Measurements from ENCODE around the gene DEAF1.

The DEAF1 gene

GRCh38 chr11:635945-636510, 59.0 kb downstream of the DEAF1 start:
- DNase-seq (ENCODE audit: insufficient read length, low spot score) (no peak), FAIRE-seq (no peak)
- TF ChIP-seq POLR2A (IDR thresholded peaks at IDR 0.05; ENCODE audit: low read depth, low read length) = no peak
- no peak for TF ChIP-seq POLR2AphosphoS5 (IDR thresholded peaks at IDR 0.05; ENCODE audit: low read depth, low read length)
- TF ChIP-seq TAF1 (IDR thresholded peaks at IDR 0.05; ENCODE audit: low read depth, low read length) = no peak
- no peak for TF ChIP-seq SPI1 (IDR thresholded peaks at IDR 0.05; ENCODE audit: low read depth, low read length)
- no peak for TF ChIP-seq PAX5 (IDR thresholded peaks at IDR 0.05; ENCODE audit: insufficient read depth, low read length, severe bottlenecking)

GRCh38 chr11:630871-631270, 64.2 kb downstream of the DEAF1 start:
- no peak for FAIRE-seq
- no peak for TF ChIP-seq POU2F2 (IDR thresholded peaks at IDR 0.05; ENCODE audit: low read depth, low read length)
- peak; percentile 59 for TF ChIP-seq SPI1 (IDR thresholded peaks at IDR 0.05; ENCODE audit: low read depth, low read length)
- no peak for TF ChIP-seq POLR2AphosphoS5 (IDR thresholded peaks at IDR 0.05; ENCODE audit: low read depth, low read length)
- TF ChIP-seq POLR2A (IDR thresholded peaks at IDR 0.05; ENCODE audit: low read depth, low read length) = no peak
- no peak for TF ChIP-seq TAF1 (IDR thresholded peaks at IDR 0.05; ENCODE audit: low read depth, low read length)
- no peak for TF ChIP-seq PAX5 (IDR thresholded peaks at IDR 0.05; ENCODE audit: insufficient read depth, low read length, severe bottlenecking)
- DNase-seq (ENCODE audit: insufficient read length, low spot score) = no peak

- no peak for TF ChIP-seq TAF1 (IDR thresholded peaks at IDR 0.05; ENCODE audit: low read depth, low read length)
- no peak for TF ChIP-seq PAX5 (IDR thresholded peaks at IDR 0.05; ENCODE audit: insufficient read depth, low read length, severe bottlenecking)
- 0 out of 2 replicates have a peak, but pooled peaks have one; percentile 1 for TF ChIP-seq SPI1 (IDR thresholded peaks at IDR 0.05; ENCODE audit: low read depth, low read length)
- TF ChIP-seq POLR2AphosphoS5 (IDR thresholded peaks at IDR 0.05; ENCODE audit: low read depth, low read length) = no peak
- DNase-seq (ENCODE audit: insufficient read length, low spot score) (no peak), FAIRE-seq (peak; percentile 26)
Measured at GRCh38 chr11:629237-629583, 65.8 kb downstream of the DEAF1 start.

- TF ChIP-seq PAX5 (IDR thresholded peaks at IDR 0.05; ENCODE audit: insufficient read depth, low read length, severe bottlenecking) = no peak
- TF ChIP-seq POU2F2 (IDR thresholded peaks at IDR 0.05; ENCODE audit: low read depth, low read length) = no peak
- TF ChIP-seq TAF1 (IDR thresholded peaks at IDR 0.05; ENCODE audit: low read depth, low read length) = no peak
- TF ChIP-seq POLR2AphosphoS5 (IDR thresholded peaks at IDR 0.05; ENCODE audit: low read depth, low read length) = no peak
- no peak for TF ChIP-seq POLR2A (IDR thresholded peaks at IDR 0.05; ENCODE audit: low read depth, low read length)
- no peak for TF ChIP-seq SPI1 (IDR thresholded peaks at IDR 0.05; ENCODE audit: low read depth, low read length)
- FAIRE-seq (no peak), DNase-seq (ENCODE audit: insufficient read length, low spot score) (no peak)
Measured at GRCh38 chr11:628056-628455, 67.0 kb downstream of the DEAF1 start.

- DNase-seq (ENCODE audit: insufficient read length, low spot score) = no peak
- no peak for TF ChIP-seq TAF1 (IDR thresholded peaks at IDR 0.05; ENCODE audit: low read depth, low read length)
- TF ChIP-seq SPI1 (IDR thresholded peaks at IDR 0.05; ENCODE audit: low read depth, low read length) = no peak
- TF ChIP-seq POU2F2 (IDR thresholded peaks at IDR 0.05; ENCODE audit: low read depth, low read length) = no peak
- TF ChIP-seq POLR2A (IDR thresholded peaks at IDR 0.05; ENCODE audit: low read depth, low read length) = no peak
- no peak for TF ChIP-seq POLR2AphosphoS5 (IDR thresholded peaks at IDR 0.05; ENCODE audit: low read depth, low read length)
- no peak for TF ChIP-seq PAX5 (IDR thresholded peaks at IDR 0.05; ENCODE audit: insufficient read depth, low read length, severe bottlenecking)
- no peak for FAIRE-seq
Measured at GRCh38 chr11:627308-627576, 67.8 kb downstream of the DEAF1 start.

GRCh38 chr11:626475-627307, 68.3 kb downstream of the DEAF1 start, which contains the start of gene SCT:
Gene SCT, minus strand, starts transcription at chr11:627181. Its CDS starts 38 bp downstream, at chr11:627143.
- DNase-seq (ENCODE audit: insufficient read length, low spot score) (no peak), FAIRE-seq (no peak)
- TF ChIP-seq PAX5 (IDR thresholded peaks at IDR 0.05; ENCODE audit: insufficient read depth, low read length, severe bottlenecking) (no peak), POLR2AphosphoS5 (IDR thresholded peaks at IDR 0.05; ENCODE audit: low read depth, low read length) (no peak), TAF1 (IDR thresholded peaks at IDR 0.05; ENCODE audit: low read depth, low read length) (no peak), POLR2A (IDR thresholded peaks at IDR 0.05; ENCODE audit: low read depth, low read length) (no peak), SPI1 (IDR thresholded peaks at IDR 0.05; ENCODE audit: low read depth, low read length) (no peak), POU2F2 (IDR thresholded peaks at IDR 0.05; ENCODE audit: low read depth, low read length) (no peak)

- no peak for DNase-seq (ENCODE audit: insufficient read length, low spot score)
- no peak for TF ChIP-seq SPI1 (IDR thresholded peaks at IDR 0.05; ENCODE audit: low read depth, low read length)
- TF ChIP-seq POLR2A (IDR thresholded peaks at IDR 0.05; ENCODE audit: low read depth, low read length) = no peak
- no peak for TF ChIP-seq PAX5 (IDR thresholded peaks at IDR 0.05; ENCODE audit: insufficient read depth, low read length, severe bottlenecking)
- TF ChIP-seq POU2F2 (IDR thresholded peaks at IDR 0.05; ENCODE audit: low read depth, low read length) = no peak
- TF ChIP-seq TAF1 (IDR thresholded peaks at IDR 0.05; ENCODE audit: low read depth, low read length) = no peak
- TF ChIP-seq POLR2AphosphoS5 (IDR thresholded peaks at IDR 0.05; ENCODE audit: low read depth, low read length) = no peak
- FAIRE-seq = no peak
Measured at GRCh38 chr11:625636-626268, 69.3 kb downstream of the DEAF1 start.

- FAIRE-seq (no peak), DNase-seq (ENCODE audit: insufficient read length, low spot score) (no peak)
- TF ChIP-seq TAF1 (IDR thresholded peaks at IDR 0.05; ENCODE audit: low read depth, low read length) (no peak), SPI1 (IDR thresholded peaks at IDR 0.05; ENCODE audit: low read depth, low read length) (no peak), POLR2A (IDR thresholded peaks at IDR 0.05; ENCODE audit: low read depth, low read length) (no peak), PAX5 (IDR thresholded peaks at IDR 0.05; ENCODE audit: insufficient read depth, low read length, severe bottlenecking) (no peak), POLR2AphosphoS5 (IDR thresholded peaks at IDR 0.05; ENCODE audit: low read depth, low read length) (no peak), POU2F2 (IDR thresholded peaks at IDR 0.05; ENCODE audit: low read depth, low read length) (no peak)
Measured at GRCh38 chr11:624705-625635, 70.1 kb downstream of the DEAF1 start, which contains the start of gene CDHR5. Gene CDHR5, minus strand, starts transcription at chr11:624955. Its CDS starts 53 bp downstream, at chr11:624902.
